Natural killer cell (primary cell): Measurements from ENCODE around the gene JUN. TPM values are rescaled to one million over a fixed set of nuclear protein-coding genes. Genes with fewer than 3 reads are reported as not detected.

Experiments used
- ATAC-seq, 3 donors: fragments of 150-1000 bp in 2 of 3; fragments of 200-7000 bp in 1 of 3; cut with Tn5 transposase; 1 replicate in 1 of 3; 2 replicates in 2 of 3; pipeline ENCODE4 v1.10.0; 2021; ENCODE audit warnings: mild to moderate bottlenecking in 2 of 3, moderate library complexity in 2 of 3
- DNase-seq, 2 donors: peaks; one replicate each; pipeline versions ENCODE4 v3.0.0 to v3.0.0-alpha.2; 2013 to 2021; ENCODE audit warnings: mixed read lengths in 1 of 2
- H3K27ac ChIP-seq: one replicate; pipeline ENCODE4 v1.5.1; 2013; ENCODE audit warnings: mild to moderate bottlenecking, low read length
- H3K27me3 ChIP-seq: one replicate; pipeline ENCODE4 v1.6.1; 2013; ENCODE audit warnings: low read length; ENCODE audit not compliant: control insufficient read depth, insufficient read depth
- H3K36me3 ChIP-seq: one replicate; pipeline ENCODE4 v1.6.1; 2013; ENCODE audit warnings: low read length; ENCODE audit not compliant: control insufficient read depth, insufficient read depth
- H3K4me1 ChIP-seq: one replicate; pipeline ENCODE4 v1.6.1; 2013; ENCODE audit warnings: low read length; ENCODE audit not compliant: control insufficient read depth, insufficient read depth
- H3K4me3 ChIP-seq: one replicate; pipeline ENCODE4 v1.5.1; 2013; ENCODE audit warnings: low read length
- H3K9me3 ChIP-seq: one replicate; pipeline ENCODE4 v1.6.1; 2013; ENCODE audit warnings: low read length; ENCODE audit not compliant: control insufficient read depth, insufficient read depth
- H3K27ac Mint-ChIP-seq, 2 donors: one replicate each; pipeline ENCODE4 v1.8.0; 2022; ENCODE audit warnings: mild to moderate bottlenecking in 2 of 2, mixed read lengths in 2 of 2, moderate library complexity in 1 of 2
- H3K27me3 Mint-ChIP-seq, 2 donors: one replicate each; pipeline ENCODE4 v1.8.0; 2022; ENCODE audit warnings: low read depth in 2 of 2, mixed read lengths in 2 of 2
- H3K36me3 Mint-ChIP-seq: one replicate; pipeline ENCODE4 v1.8.0; 2022; ENCODE audit warnings: mixed read lengths
- H3K4me1 Mint-ChIP-seq, 2 donors: one replicate each; pipeline ENCODE4 v1.8.0; 2022; ENCODE audit warnings: mixed read lengths in 2 of 2
- H3K4me3 Mint-ChIP-seq: one replicate; pipeline ENCODE4 v1.8.0; 2022; ENCODE audit warnings: mild to moderate bottlenecking, moderate library complexity, mixed read lengths
- H3K9me3 Mint-ChIP-seq, 2 donors: one replicate each; pipeline ENCODE4 v1.8.0; 2022; ENCODE audit warnings: mixed read lengths in 2 of 2
- WGBS: methylation state at CpG from one replicate; pipeline ENCODE4 v1.1.7; 2013; ENCODE audit warnings: missing lambda C conversion rate; ENCODE audit not compliant: insufficient coverage; 5-methylcytosine and 5-hydroxymethylcytosine counted together
- intact Hi-C: fragments of 100-400 bp; cut with micrococcal nuclease; formaldehyde crosslinking; loops from one replicate; pipeline ENCODE4 v1.14.2; 2022
- total RNA-seq, 4 donors: library from RNA; stranded (reverse); fragments of 120-200 nt in 1 of 4; gene quantifications; one replicate each; pipeline versions ENCODE4 v1.2.3 to v1.2.4, GENCODE V29; 2013 to 2022
- TF ChIP-seq, protein P1 (sequence below): fragments of 200-600 bp; IDR thresholded peaks from one replicate; pipeline ENCODE4 v1.8.0; 2022; ENCODE audit warnings: antibody characterized with exemption

The JUN gene
- total RNA-seq, 3 donors from 2014 or later (not counting 1 experiment from before 2014, with no cell fraction given): 1,209 to 1,942 (median 1,808) TPM

DNA sequence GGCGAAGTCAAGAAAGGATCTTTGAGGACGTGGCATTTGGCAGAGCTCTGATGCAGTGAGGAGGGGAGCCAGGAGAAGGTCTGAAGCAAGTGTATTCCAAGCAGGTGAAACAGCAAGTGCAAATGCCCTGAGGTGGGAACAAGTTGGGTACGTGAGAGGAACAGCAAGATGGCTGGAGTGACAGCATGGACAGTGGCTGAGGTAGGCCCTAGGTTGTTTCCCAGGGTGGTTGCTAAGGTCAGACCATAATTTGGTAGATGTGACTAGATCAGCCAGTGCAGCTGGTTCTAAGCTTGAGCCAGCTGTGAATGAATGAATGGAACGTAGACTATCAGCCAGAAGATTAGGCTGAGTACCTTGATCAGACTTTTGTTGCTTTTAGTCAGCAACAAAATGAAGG is 37.5 kb upstream of the JUN start:
- WGBS: 92% methylated on average over 4 of the region's 4 CpGs
- Histone ChIP-seq H3K9me3 (no peaks in the 10 kb centered on the region), H3K36me3 (no peaks in the 10 kb centered on the region), H3K4me1 (peaks cover 10% of the 10 kb centered on the region), H3K27ac (no peak overlapping the region), H3K4me3 (no peak overlapping the region), H3K27me3 (no peaks in the 10 kb centered on the region)
- peaks cover 0 to 3% of the 10 kb centered on the region in 2 donors for H3K27me3 Mint-ChIP-seq
- intact Hi-C loops: no loop called here
- DNase-seq: no peak
- no peaks in the 10 kb centered on the region for H3K9me3 Mint-ChIP-seq
- H3K36me3 Mint-ChIP-seq: peaks cover 2% of the 10 kb centered on the region
- H3K4me3 Mint-ChIP-seq: no peak overlapping the region
- no peak overlapping the region for H3K27ac Mint-ChIP-seq
- TF ChIP-seq, protein P1, sequence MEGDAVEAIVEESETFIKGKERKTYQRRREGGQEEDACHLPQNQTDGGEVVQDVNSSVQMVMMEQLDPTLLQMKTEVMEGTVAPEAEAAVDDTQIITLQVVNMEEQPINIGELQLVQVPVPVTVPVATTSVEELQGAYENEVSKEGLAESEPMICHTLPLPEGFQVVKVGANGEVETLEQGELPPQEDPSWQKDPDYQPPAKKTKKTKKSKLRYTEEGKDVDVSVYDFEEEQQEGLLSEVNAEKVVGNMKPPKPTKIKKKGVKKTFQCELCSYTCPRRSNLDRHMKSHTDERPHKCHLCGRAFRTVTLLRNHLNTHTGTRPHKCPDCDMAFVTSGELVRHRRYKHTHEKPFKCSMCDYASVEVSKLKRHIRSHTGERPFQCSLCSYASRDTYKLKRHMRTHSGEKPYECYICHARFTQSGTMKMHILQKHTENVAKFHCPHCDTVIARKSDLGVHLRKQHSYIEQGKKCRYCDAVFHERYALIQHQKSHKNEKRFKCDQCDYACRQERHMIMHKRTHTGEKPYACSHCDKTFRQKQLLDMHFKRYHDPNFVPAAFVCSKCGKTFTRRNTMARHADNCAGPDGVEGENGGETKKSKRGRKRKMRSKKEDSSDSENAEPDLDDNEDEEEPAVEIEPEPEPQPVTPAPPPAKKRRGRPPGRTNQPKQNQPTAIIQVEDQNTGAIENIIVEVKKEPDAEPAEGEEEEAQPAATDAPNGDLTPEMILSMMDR: no peak
- no peak for ATAC-seq
- H3K4me1 Mint-ChIP-seq: peaks cover 8 to 13% of the 10 kb centered on the region in 2 donors

DNA sequence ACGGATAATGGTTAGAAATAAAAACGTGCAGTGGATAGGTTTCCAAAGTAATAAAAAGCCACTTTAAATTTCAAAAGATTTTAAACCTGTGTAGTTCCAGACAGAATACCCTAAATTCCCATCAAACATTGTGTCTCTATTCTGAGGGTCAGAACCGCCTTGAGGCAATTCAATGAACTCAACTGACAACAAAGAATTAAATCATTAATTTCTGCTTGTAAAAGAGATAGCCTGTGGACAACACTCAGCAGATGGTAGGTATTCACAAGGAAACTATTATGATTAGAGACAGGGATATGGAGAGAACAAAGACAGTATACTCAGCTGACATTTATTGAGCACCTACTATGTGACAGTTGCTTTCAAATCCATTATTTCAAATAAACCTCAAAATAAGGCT is 35.1 kb upstream of the JUN start:
- no peaks in the 10 kb centered on the region for H3K36me3 Mint-ChIP-seq
- peaks cover 0 to 3% of the 10 kb centered on the region in 2 donors for H3K27me3 Mint-ChIP-seq
- intact Hi-C loops: loop anchor here (5.0 to 10.0 kb wide), 5 partner anchors 43 to 476 kb away; partner anchors contain the start of gene FGGY
- Histone ChIP-seq H3K4me3 (no peak overlapping the region), H3K9me3 (no peaks in the 10 kb centered on the region), H3K27me3 (no peaks in the 10 kb centered on the region), H3K36me3 (no peaks in the 10 kb centered on the region), H3K4me1 (peaks cover 31% of the 10 kb centered on the region), H3K27ac (no peak overlapping the region)
- 86% methylated on average over 1 of the region's 3 CpGs for WGBS
- DNase-seq (no peak), ATAC-seq (no peak)
- TF ChIP-seq, protein P1: no peak
- H3K4me3 Mint-ChIP-seq: no peak overlapping the region
- no peaks in the 10 kb centered on the region for H3K9me3 Mint-ChIP-seq
- H3K27ac Mint-ChIP-seq: no peak overlapping the region
- peaks cover 22 to 35% of the 10 kb centered on the region in 2 donors for H3K4me1 Mint-ChIP-seq

DNA sequence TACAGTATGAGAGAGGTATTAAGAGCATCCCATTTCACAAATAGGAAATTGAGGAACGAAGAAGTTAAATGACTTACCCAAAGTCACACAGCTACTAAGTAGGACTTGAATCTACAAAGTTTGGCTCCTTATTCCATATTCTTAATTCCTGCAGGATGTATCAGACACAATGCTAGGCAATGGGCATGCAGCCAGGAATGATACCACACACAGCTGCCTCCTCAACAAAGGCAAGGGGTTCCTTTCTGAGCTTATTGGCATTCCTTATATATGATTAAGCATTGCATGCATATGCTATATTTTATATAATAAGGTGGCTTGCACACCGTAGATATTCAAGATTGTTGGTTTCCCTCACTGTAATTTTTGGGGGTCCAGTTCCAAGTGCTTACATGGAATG is 34.2 kb upstream of the JUN start:
- Histone ChIP-seq H3K4me1 (peaks cover 40% of the 10 kb centered on the region), H3K27me3 (no peaks in the 10 kb centered on the region), H3K36me3 (no peaks in the 10 kb centered on the region), H3K9me3 (no peaks in the 10 kb centered on the region), H3K4me3 (no peak overlapping the region), H3K27ac (no peak overlapping the region)
- Mint-ChIP-seq H3K4me3 (no peak overlapping the region), H3K36me3 (no peaks in the 10 kb centered on the region), H3K27me3 (peaks cover 0 to 3% of the 10 kb centered on the region in 2 donors), H3K9me3 (no peaks in the 10 kb centered on the region), H3K27ac (no peak overlapping the region), H3K4me1 (peaks cover 31 to 44% of the 10 kb centered on the region in 2 donors)
- intact Hi-C loops: loop anchor here (5.0 to 10.0 kb wide), 5 partner anchors 44 to 477 kb away; partner anchors contain the start of gene FGGY
- 100% methylated on average over 2 of the region's 2 CpGs for WGBS
- TF ChIP-seq, protein P1: no peak
- DNase-seq: no peak
- no peak for ATAC-seq

DNA sequence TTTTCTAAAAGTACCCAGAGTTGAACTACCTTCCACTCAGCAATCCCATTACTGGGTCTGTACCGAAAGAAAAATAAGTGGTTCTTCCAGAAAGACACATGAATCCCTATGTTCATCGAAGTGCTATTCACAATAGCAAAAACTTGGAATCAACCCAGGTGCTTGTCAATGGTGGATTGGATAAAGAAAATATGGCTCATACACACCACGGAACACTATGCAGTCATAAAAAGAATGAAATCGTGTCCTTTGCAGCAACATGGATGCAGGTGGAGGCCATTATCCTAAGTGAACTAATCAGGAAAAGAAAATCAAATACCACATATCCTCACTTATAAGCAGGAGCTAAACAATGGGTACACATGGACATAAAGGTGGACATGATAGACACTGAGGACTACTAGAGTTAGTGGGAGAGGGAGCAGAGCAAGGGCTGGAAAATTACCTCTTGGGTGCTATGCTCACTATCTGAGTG is 32.9 kb upstream of the JUN start:
- H3K27ac Mint-ChIP-seq: peak overlapping the region; percentile 88
- intact Hi-C loops: loop anchor here (2.0 to 10.0 kb wide), 6 partner anchors 46 to 478 kb away; partner anchors contain the start of gene FGGY
- TF ChIP-seq, protein P1: no peak
- H3K4me3 Mint-ChIP-seq: peak overlapping the region; percentile 92
- no peaks in the 10 kb centered on the region for H3K27me3 ChIP-seq
- WGBS: 86% methylated on average over 4 of the region's 4 CpGs
- H3K9me3 ChIP-seq: no peaks in the 10 kb centered on the region
- peak overlapping the region; percentile 88 for H3K27ac ChIP-seq
- no peaks in the 10 kb centered on the region for H3K36me3 Mint-ChIP-seq
- H3K9me3 Mint-ChIP-seq: no peaks in the 10 kb centered on the region
- DNase-seq (no peak), ATAC-seq (no peak)
- no peaks in the 10 kb centered on the region for H3K36me3 ChIP-seq
- H3K4me1 Mint-ChIP-seq: peaks cover 43 to 55% of the 10 kb centered on the region in 2 donors
- H3K4me3 ChIP-seq: peak overlapping the region; percentile 90
- H3K27me3 Mint-ChIP-seq: peaks cover 0 to 3% of the 10 kb centered on the region in 2 donors
- peaks cover 47% of the 10 kb centered on the region for H3K4me1 ChIP-seq
